Measurements from ENCODE around the gene ITPRIP.

DNA sequence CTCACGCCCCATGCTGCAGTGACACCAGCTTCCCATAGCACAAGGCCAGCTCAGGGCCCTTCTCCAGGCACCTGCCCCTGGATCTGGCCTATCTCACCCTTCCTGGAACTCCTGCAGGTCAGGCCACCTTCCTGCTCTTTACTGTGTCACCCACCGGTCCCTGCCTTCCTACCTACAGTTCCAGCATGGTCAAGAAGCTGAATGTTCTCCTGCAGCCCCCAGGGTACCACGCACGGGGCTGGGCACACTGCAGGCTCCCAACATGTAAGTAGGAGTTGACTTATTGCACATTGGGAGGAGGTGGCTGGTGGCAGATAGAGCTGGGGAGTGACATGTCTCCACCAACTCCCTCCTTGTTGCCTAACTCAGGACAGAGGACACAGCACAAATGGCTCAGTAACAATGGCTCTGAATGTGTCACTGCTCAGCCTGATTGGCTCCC is 14.5 kb downstream of the ITPRIP start:
- TF ChIP-seq, protein P1, sequence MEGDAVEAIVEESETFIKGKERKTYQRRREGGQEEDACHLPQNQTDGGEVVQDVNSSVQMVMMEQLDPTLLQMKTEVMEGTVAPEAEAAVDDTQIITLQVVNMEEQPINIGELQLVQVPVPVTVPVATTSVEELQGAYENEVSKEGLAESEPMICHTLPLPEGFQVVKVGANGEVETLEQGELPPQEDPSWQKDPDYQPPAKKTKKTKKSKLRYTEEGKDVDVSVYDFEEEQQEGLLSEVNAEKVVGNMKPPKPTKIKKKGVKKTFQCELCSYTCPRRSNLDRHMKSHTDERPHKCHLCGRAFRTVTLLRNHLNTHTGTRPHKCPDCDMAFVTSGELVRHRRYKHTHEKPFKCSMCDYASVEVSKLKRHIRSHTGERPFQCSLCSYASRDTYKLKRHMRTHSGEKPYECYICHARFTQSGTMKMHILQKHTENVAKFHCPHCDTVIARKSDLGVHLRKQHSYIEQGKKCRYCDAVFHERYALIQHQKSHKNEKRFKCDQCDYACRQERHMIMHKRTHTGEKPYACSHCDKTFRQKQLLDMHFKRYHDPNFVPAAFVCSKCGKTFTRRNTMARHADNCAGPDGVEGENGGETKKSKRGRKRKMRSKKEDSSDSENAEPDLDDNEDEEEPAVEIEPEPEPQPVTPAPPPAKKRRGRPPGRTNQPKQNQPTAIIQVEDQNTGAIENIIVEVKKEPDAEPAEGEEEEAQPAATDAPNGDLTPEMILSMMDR (conservative IDR thresholded peaks at IDR 0.05 in 1 of 2, IDR thresholded peaks at IDR 0.05 in 1 of 2; ENCODE audit: extremely low read depth in 1 of 2, insufficient read depth in 1 of 2, low read depth in 1 of 2, low read length in 2 of 2) = no peak
- TF ChIP-seq EZH2 (IDR thresholded peaks at IDR 0.05; ENCODE audit: borderline replicate concordance, low read length) = no peak

Measured in mammary epithelial cell (primary cell).